Measurements from ENCODE around the gene HADHA.

The HADHA gene

GRCh38 chr2:26195040-26195984, 49.1 kb downstream of the HADHA start:
- no peak overlapping the region for H3K4me3 ChIP-seq (ENCODE audit: low read length)
- TF ChIP-seq, protein P1, sequence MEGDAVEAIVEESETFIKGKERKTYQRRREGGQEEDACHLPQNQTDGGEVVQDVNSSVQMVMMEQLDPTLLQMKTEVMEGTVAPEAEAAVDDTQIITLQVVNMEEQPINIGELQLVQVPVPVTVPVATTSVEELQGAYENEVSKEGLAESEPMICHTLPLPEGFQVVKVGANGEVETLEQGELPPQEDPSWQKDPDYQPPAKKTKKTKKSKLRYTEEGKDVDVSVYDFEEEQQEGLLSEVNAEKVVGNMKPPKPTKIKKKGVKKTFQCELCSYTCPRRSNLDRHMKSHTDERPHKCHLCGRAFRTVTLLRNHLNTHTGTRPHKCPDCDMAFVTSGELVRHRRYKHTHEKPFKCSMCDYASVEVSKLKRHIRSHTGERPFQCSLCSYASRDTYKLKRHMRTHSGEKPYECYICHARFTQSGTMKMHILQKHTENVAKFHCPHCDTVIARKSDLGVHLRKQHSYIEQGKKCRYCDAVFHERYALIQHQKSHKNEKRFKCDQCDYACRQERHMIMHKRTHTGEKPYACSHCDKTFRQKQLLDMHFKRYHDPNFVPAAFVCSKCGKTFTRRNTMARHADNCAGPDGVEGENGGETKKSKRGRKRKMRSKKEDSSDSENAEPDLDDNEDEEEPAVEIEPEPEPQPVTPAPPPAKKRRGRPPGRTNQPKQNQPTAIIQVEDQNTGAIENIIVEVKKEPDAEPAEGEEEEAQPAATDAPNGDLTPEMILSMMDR (conservative IDR thresholded peaks at IDR 0.05; ENCODE audit: low read length) = no peak
- peak; percentile 28 for DNase-seq (ENCODE audit: low read depth)

- DNase-seq (ENCODE audit: low read depth) = peak; percentile 16
- H3K4me3 ChIP-seq (ENCODE audit: low read length) = no peak overlapping the region
- TF ChIP-seq, protein P1 (conservative IDR thresholded peaks at IDR 0.05; ENCODE audit: low read length) = no peak
Observed at GRCh38 chr2:26193578-26194231, 50.7 kb downstream of the HADHA start.

DNA sequence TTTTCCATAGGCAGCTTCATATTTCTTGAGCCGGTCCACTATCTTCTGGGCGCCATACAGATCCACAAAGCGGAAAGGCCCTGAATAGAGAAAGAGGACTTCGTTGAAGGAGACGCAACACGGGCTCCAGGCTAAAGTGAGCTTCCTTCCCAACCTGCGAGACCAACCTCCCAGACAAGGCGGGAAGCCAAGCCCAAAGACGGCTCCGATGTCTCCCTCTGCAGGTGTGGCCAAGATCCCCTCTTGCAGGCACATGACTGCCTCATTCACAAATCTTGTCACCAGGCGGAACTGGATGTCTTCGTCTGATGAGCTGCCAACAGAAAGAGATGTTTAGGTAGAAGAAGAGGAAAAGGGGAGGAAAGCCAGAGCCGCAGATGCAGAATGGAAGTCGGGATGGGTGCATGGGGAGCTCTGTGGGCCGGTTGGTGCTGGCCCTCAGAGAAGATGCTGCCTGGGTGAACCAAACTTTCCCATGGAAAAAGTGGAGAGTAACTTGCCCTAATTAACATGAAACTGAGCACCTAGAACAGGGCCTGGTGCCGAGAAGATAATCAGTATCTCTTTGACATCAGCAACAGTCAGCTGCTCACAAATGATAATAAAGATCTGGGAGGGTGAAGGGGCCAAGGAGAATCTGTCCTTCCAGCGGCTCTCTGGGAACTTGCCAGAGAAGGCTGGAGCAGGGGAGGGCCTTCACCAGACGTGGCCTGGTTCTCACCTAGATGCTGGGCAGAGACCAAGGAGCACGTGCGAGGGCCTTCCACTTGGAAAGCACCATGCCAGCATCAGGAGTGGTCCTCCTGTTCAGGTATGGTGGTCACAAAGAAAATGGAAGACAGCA, 52.9 kb downstream of the HADHA start:
- no peak for DNase-seq (ENCODE audit: low read depth)
- TF ChIP-seq, protein P1 (conservative IDR thresholded peaks at IDR 0.05; ENCODE audit: low read length) = no peak
- no peak overlapping the region for H3K4me3 ChIP-seq (ENCODE audit: low read length)

DNA sequence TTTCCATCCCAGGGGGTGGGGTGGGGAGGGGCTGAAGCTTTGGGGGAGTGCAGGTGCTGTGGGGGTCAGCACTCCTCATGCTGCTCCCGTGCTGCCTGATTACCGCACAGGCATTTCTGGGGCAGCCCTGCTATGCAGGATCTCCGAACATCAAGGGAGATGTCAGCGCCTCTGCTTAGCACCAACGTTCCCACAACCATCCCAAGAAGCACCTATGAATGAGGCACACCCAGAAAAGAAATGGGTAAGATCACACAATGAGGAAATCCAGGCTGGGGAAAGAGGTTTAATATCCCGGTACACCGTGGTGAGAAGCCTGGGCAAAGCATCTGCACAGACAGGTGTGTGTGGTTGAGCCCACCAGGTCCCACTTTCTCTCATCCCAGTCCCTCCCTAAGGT, 54.1 kb downstream of the HADHA start:
- no peak for DNase-seq (ENCODE audit: low read depth)

GRCh38 chr2:26189751-26190150, 54.7 kb downstream of the HADHA start:
- TF ChIP-seq, protein P1 (conservative IDR thresholded peaks at IDR 0.05; ENCODE audit: low read length) = no peak
- H3K4me3 ChIP-seq (ENCODE audit: low read length) = no peak overlapping the region
- no peak for DNase-seq (ENCODE audit: low read depth)

More for the DNA sequence above, 54.1 kb downstream of the HADHA start:
- TF ChIP-seq, protein P1 (conservative IDR thresholded peaks at IDR 0.05; ENCODE audit: low read length) = no peak
- no peak overlapping the region for H3K4me3 ChIP-seq (ENCODE audit: low read length)

- TF ChIP-seq, protein P1 (conservative IDR thresholded peaks at IDR 0.05; ENCODE audit: low read length) = no peak
- H3K4me3 ChIP-seq (ENCODE audit: low read length) = no peak overlapping the region
- DNase-seq (ENCODE audit: low read depth) = no peak
Observed at GRCh38 chr2:26189123-26189522, 55.3 kb downstream of the HADHA start.
